Measurements from ENCODE around the gene GPR137B. TPM values are rescaled to one million over a fixed set of nuclear protein-coding genes. Genes with fewer than 3 reads are reported as not detected.
"Not testable (repeated sequence)": the region's sequence is repeated elsewhere in the genome, so short reads cannot be mapped to it uniquely, and the experiment has no call there.

Gene GPR137B
- total RNA-seq (2014; rRNA removed; shearing (Covaris generic); ENCODE audit: low replicate concordance) = 1.3 and 4.0 TPM in 2 replicates

GRCh38 chr1:236142253-236143103, at the start of gene GPR137B:
GPR137B (plus strand) TSS chr1:236142539; CDS start chr1:236142623, 84 bp downstream.
- Histone ChIP-seq H3K4me3 (peak within 1 kb of the TSS; percentile 58), H3K27me3 (peaks cover 41% of the 10 kb centered on the region), H3K36me3 (no peaks in the 10 kb centered on the region), H3K9me3 (no peaks in the 10 kb centered on the region)
- peak; percentile 69 for DNase-seq

DNA sequence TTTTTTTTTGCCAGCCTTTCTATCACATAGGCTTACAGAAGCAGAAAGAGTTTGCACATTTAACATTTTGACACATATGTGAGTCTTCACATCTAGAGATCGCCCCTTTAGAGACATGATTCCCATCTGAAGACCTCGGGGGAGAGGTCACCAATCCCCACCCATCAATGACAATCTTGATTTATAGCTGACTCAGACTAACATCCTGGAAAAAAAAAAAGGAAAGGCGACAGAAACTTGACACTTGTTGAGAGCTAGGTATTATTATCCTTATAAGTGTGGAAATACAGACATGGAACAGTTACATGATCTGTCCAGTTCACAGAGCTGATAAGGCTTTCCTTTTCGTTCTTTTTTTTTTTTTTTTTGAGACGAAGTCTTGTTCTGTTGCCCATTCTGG, 49.4 kb upstream of the GPR137B start:
- H3K4me3 ChIP-seq = no peak overlapping the region
- peaks cover 24% of the 10 kb centered on the region for H3K9me3 ChIP-seq
- H3K36me3 ChIP-seq = no peaks in the 10 kb centered on the region
- no peaks in the 10 kb centered on the region for H3K27me3 ChIP-seq
- no peak for DNase-seq

DNA sequence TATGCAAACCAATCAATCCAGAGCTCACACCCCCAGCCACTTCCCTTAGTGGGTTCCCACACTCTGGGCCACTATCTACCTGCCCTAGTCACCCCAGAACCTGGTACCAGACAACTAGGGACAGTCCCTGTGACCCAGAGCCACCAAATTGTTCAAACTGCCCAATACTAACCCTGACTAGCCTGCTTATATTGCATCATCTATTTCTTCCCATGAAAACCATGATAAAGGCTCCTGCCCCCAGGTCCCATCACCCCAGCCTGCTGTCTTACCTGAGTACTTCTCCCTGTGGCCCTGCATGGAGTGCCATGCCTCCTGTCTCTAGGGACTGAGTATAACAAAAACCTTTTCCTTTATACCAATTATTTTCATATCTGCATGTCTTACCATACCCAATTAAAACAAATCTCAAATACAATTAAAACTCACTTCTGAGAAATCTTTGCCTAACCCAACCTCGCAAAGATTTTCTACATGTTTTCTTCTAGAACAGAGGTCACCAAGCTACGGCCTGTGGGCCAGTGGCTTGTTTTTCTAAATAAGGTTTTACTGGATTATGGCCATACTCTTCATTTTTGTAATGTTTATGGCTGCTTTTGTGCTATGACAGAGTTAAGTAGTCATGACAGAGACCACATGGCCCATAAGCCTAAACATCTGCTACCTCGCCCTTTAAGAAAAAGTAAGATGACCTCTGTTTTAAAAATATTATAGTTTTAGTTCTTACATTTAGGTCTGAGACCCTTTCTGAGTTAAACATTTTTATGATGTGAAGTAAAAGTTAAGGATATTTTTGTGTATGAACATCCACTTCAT, 46.4 kb upstream of the GPR137B start:
- no peaks in the 10 kb centered on the region for H3K27me3 ChIP-seq
- no peak for DNase-seq
- peaks cover 27% of the 10 kb centered on the region for H3K9me3 ChIP-seq
- no peaks in the 10 kb centered on the region for H3K36me3 ChIP-seq
- H3K4me3 ChIP-seq = no peak overlapping the region

- H3K27me3 ChIP-seq, H3K4me3 ChIP-seq, H3K36me3 ChIP-seq: not testable (repeated sequence)
- peaks cover 27% of the 10 kb centered on the region for H3K9me3 ChIP-seq
- peak; percentile 78 for DNase-seq
Measured at GRCh38 chr1:236096660-236097482, 45.5 kb upstream of the GPR137B start.

DNA sequence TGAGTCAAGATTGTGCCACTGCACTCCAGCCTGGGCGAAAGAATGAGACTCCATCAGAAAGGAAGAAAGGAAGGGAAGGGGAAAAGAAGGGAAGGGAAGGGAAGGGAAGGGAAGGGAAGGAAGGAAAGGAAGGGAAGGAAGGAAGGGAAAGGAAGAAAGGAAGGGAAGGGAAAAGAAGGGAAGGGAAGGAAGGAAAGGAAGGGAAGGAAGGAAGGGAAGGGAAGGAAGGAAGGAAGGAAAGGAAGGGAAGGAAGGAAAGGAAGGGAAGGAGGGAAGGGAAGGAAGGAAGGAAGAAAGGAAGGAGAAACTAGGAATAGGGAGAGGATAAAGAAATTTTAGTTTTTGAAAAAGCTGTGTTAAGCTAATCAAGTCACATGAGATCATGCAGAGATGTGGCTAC, 44.1 kb upstream of the GPR137B start:
- no peaks in the 10 kb centered on the region for H3K27me3 ChIP-seq
- no peak overlapping the region for H3K4me3 ChIP-seq
- H3K9me3 ChIP-seq = peaks cover 27% of the 10 kb centered on the region
- no peak for DNase-seq
- no peaks in the 10 kb centered on the region for H3K36me3 ChIP-seq

DNA sequence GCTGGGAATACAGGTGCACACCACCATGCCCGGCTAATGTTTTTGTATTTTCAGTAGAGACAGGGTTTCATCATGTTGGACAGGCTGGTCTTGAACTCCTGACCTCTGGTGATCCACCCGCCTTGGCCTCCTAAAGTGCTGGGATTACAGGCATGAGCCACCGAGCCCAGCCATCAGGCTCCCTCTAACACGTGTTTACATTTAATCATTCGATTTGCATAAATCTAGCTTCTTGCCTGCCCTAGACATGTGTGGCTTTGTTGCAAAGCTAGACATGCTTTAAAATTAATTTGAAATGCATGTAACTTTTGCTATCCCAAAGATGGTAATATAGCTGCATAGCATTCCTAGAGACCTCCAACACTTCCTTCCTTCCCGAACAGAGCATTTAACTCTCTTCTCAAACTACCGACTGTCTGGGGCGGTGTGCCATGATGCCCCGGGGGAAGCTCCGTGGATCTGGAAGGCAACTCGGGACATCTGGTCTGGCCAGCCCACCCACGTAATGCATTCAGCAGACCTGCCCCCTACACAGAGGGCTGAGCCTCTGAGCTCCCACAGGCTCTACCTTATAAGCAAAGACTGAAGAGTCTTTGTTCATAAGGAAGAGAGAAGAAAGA, 42.9 kb upstream of the GPR137B start:
- Histone ChIP-seq H3K4me3 (no peak overlapping the region), H3K9me3 (peaks cover 24% of the 10 kb centered on the region), H3K27me3 (no peaks in the 10 kb centered on the region), H3K36me3 (no peaks in the 10 kb centered on the region)
- no peak for DNase-seq

DNA sequence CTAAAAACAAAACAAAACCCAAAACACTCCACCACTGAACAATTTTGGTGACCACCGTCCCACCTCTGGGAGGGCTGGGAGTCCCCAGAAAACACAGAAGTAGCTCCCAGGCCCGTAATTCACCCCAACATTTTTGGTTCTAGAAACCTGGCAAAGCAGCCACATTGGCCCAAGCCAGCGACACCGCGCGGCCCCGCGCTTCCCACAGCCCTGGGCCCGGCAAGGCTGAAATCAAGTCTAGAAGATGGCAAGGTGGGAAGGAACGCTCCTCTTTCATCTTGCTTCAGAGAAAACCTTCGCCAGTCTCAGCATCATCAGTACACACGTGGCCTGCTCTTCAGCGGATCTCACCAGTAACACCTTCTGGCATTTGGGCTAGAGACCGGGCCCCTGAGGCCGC, 41.5 kb upstream of the GPR137B start:
- no peak for DNase-seq
- no peak overlapping the region for H3K4me3 ChIP-seq
- no peaks in the 10 kb centered on the region for H3K27me3 ChIP-seq
- peaks cover 20% of the 10 kb centered on the region for H3K9me3 ChIP-seq
- H3K36me3 ChIP-seq = no peaks in the 10 kb centered on the region

DNA sequence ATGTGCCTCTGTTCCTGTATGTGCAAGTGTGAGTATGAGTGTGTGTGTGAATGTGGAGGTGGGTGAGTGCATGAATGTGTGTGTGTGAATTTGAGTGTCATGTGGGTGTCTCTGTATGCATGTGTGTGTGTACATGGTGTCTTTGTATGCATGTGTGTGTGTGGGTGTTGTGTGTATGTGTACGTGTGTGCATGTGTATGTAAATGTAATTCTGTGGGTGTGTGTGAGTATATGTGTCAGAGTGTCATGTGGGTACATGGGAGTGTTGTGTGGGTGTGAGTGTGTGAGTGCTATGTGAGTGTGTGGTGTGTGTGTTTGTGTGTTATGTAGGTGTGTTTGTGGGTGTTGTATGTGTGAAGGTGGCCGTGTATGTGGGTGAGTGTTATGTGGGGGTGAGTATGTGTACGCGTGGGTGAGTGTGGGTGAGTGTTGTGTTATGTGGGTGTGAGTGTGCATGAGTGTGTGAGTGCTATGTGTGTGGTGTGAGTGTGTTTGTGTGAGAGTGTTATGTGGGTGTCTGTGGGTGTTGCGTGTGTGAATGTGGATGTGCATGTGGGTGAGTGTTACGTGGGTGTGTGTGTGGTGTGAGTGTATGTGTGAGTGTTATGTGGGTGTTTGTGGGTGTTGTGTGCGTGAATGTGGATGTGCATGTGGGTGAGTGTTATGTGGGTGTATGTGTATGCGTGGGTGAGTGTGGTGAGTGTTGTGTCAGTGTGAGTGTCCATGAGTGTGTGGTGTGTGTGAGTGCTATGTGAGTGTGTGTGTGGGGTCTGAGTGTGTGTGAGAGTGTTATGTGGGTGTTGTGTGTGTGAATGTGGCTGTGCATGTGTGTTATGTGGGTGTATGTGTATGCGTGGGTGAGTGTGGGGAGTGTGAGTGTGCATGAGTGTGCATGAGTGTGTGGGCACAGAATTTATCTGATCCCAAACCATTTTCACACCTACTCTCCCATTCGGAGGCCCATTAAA, 40.8 kb upstream of the GPR137B start:
- H3K27me3 ChIP-seq = no peaks in the 10 kb centered on the region
- no peak overlapping the region for H3K4me3 ChIP-seq
- H3K9me3 ChIP-seq = peaks cover 12% of the 10 kb centered on the region
- DNase-seq = no peak
- no peaks in the 10 kb centered on the region for H3K36me3 ChIP-seq

DNA sequence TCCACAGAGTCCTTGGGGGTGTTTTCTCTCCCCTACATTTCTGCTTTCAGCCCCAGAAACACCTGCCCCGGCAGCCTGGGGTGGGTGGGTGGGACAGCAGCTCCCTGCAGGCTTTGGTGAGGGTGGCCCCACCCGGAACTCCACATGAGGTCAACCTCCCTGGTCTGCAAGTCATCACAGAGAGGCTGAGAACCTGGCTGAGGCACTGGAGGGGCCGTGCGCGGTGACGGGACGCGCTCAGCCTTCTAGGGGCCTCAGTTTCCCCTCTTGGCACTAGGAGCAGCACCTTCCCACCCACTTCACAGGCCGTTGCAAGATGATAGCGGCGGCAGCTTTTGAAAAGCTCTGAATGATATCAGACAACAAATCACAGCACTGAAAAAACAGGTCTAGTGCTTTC, 39.7 kb upstream of the GPR137B start:
- Histone ChIP-seq H3K27me3 (no peaks in the 10 kb centered on the region), H3K9me3 (peaks cover 6% of the 10 kb centered on the region), H3K36me3 (no peaks in the 10 kb centered on the region), H3K4me3 (no peak overlapping the region)
- no peak for DNase-seq

- Histone ChIP-seq H3K9me3 (peaks cover 2% of the 10 kb centered on the region), H3K36me3 (no peaks in the 10 kb centered on the region), H3K27me3 (no peaks in the 10 kb centered on the region), H3K4me3 (no peak overlapping the region)
- no peak for DNase-seq
Measured at GRCh38 chr1:236103059-236103458, 39.3 kb upstream of the GPR137B start.

DNA sequence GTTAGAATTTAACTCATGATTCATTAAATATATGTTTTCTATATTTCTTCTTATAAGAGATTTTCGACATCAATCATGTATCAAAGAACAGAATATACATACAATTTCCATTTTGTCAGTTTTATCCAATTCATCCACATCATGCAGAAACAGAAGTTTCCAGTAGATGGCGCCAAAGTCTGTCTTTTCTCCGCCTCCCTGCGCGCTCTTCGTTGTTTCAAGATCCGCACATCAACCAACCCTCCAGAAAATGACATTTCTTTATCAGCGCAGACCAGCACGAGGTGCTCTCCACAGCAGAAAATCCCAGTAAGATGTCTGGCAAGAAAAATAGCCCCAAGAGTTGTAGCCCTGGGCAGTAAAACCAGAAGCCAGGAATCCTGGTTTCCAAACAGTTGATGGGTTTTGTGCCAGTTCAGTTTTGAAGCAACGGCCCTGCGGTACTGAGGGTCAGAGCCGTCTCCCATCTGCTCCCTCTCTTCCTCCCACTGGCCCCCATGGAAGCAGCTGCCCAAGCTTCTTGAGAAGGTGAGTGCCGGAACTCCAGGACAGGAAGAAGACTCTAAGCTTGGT, 38.6 kb upstream of the GPR137B start:
- Histone ChIP-seq H3K4me3 (no peak overlapping the region), H3K27me3 (no peaks in the 10 kb centered on the region), H3K9me3 (no peaks in the 10 kb centered on the region), H3K36me3 (no peaks in the 10 kb centered on the region)
- DNase-seq = no peak

DNA sequence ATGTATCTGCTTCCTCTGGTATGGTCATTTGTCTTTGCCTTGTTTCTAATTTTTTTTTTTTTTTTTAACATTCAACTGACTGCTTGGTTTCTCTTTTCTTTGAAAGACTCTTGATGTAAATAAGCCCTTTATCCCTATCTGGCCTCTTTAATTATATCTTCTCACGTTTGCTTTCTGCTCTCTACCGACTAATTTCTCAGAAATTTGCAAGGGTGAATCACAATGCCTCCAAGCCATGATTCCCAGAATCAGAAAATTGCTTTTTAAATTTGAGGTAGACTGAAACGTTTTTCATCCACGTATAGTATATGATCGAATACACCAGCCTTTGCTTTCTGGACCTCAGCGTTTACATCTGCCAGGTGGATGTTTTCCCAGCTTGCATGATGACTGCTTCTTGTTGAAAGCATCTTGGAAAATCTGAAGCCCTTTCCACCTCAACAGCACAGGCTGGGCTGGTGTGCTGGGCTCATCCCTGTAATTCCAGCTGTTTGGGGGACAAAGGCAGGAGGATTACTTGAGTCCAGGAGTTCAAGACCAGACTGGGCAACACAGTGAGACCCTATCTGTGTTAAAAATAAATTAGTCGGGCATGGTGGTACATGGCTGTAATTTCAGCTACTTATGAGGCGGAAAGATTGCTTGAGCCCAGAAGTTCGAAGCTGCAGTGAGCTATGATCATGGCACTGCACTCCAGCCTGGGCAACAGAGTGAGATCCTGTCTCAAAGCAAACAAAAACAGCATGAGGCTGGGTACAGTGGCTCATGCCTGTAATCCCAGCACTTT, 35.0 kb upstream of the GPR137B start:
- H3K36me3 ChIP-seq = no peaks in the 10 kb centered on the region
- DNase-seq = no peak
- no peak overlapping the region for H3K4me3 ChIP-seq
- no peaks in the 10 kb centered on the region for H3K9me3 ChIP-seq
- no peaks in the 10 kb centered on the region for H3K27me3 ChIP-seq

DNA sequence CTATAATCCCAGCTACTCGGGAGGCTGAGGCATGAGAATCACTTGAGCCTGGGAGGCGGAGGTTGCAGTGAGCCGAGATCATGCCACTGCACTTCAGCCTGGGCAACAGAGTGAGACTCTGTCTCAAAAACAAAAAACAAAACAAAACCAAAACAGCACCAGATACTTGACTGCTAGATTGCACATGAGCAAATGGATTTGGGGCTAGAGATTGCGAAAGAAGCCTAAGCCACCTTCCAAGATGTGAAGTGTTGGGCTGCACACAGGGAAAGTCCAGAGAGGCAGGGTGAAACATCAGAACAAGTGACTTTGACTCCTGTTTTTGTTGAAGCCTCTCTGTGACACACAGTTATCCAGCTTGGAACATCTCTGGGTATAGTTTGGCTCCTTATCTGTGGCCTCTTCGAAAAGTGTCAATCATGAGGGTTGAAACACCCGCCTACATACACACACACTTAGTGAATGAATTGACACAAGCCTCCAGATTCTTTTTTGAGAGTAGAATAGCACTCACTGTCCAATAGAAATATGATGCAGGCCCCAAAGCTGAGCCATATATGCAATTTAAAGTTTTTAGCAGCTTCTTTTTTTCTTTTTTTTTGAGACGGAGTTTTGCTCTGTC, 34.2 kb upstream of the GPR137B start:
- H3K4me3 ChIP-seq = no peak overlapping the region
- H3K9me3 ChIP-seq = no peaks in the 10 kb centered on the region
- no peaks in the 10 kb centered on the region for H3K27me3 ChIP-seq
- H3K36me3 ChIP-seq = no peaks in the 10 kb centered on the region
- no peak for DNase-seq

DNA sequence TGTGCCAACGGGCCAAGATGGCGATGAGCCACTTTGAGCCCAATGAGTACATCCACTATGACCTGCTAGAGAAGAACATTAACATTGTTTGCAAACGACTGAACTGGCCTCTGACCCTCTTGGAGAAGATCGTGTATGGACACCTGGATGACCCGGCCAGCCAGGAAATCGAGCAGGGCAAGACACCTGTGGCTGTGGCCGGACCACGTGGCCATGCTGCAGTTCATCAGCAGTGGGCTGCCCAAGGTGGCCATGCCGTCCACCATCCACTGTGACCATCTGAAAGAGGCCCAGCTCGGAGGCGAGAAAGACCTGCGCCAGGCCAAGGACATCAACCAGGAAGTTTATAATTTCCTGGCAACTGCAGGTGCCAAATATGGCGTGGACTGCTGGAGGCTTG, 32.2 kb upstream of the GPR137B start:
- no peaks in the 10 kb centered on the region for H3K27me3 ChIP-seq
- DNase-seq = no peak
- no peaks in the 10 kb centered on the region for H3K9me3 ChIP-seq
- no peak overlapping the region for H3K4me3 ChIP-seq
- H3K36me3 ChIP-seq = no peaks in the 10 kb centered on the region
